Pancreas (tissue), 10 donors: Measurements from ENCODE around the gene INO80C. TPM values are rescaled to one million over a fixed set of nuclear protein-coding genes. Genes with fewer than 3 reads are reported as not detected.

ENCODE experiments used
- ATAC-seq, 4 donors: fragments of 200-7000 bp; cut with Tn5 transposase; one replicate each; pipeline versions ENCODE4 v1.8.0 to v1.9.1; 2020; ENCODE audit warnings: mild to moderate bottlenecking in 4 of 4, moderate library complexity in 4 of 4
- DNase-seq, 6 donors: peaks; one replicate each; pipeline ENCODE4 v3.0.0-alpha.2; 2020
- FAIRE-seq: peaks from 2 replicates; lab custom pipeline; 2012; peaks lifted over from hg19 to GRCh38; lab: Jason Lieb, UNC
- H3K27ac ChIP-seq, 4 donors: fragments of 200-600 bp; sonication (generic); 1 replicate in 3 of 4; 2 replicates in 1 of 4; pipeline versions ENCODE4 v1.5.0 to v1.8.0; 2020
- H3K27me3 ChIP-seq, 4 donors: fragments of 200-600 bp; one replicate each; pipeline ENCODE4 v1.8.0; 2021
- H3K36me3 ChIP-seq, 3 donors: fragments of 200-600 bp; sonication (generic) in 1 of 3; one replicate each; pipeline versions ENCODE4 v1.5.0 to v1.8.0; 2020 to 2021
- H3K4me1 ChIP-seq, 3 donors: fragments of 200-600 bp; one replicate each; pipeline ENCODE4 v1.8.0; 2021
- H3K4me3 ChIP-seq, 4 donors: fragments of 200-600 bp; sonication (generic) in 2 of 4; one replicate each; pipeline versions ENCODE4 v1.5.0 to v1.8.0; 2020 to 2021
- H3K9me3 ChIP-seq, 4 donors: fragments of 200-600 bp; one replicate each; pipeline ENCODE4 v1.8.0; 2021
- CTCF ChIP-seq, 4 donors: fragments of 200-600 bp; sonication (generic) in 3 of 4; IDR thresholded peaks; one replicate each; pipeline versions ENCODE4 v1.5.0 to v1.8.0; 2021; ENCODE audit warnings: antibody characterized with exemption in 4 of 4
- WGBS, 2 donors: extraction: QIAGEN DNeasy Blood & Tissue Kit; methylation state at CpG; one replicate each; pipeline ENCODE4 v1.1.7; 2013; 5-methylcytosine and 5-hydroxymethylcytosine counted together
- intact Hi-C, 3 donors: fragments of 100-400 bp; cut with DNase I; formaldehyde crosslinking; loops; one replicate each; pipeline versions ENCODE4 v1.11.1 to v1.14.2; 2022
- polyA plus RNA-seq, 2 donors: library from polyadenylated mRNA; stranded (reverse); fragments of 200-250 nt; gene quantifications; one replicate each; pipeline ENCODE4 v1.2.3, GENCODE V29; 2013
- total RNA-seq, 6 donors: library from RNA; stranded (reverse); fragmentation: NEBNext Ultra II Directional in 4 of 6; extraction: Animal tissue kit (Norgen Biotek cat#: 25700) in 4 of 6; gene quantifications; one replicate each; pipeline versions ENCODE4 v1.2.1 to v1.2.4, GENCODE V29; 2021 to 2023
- donor health status: healthy with polysubstance abuse.
- donor health status: DM: no; HTN: no; CAD: no; lungs with moderate emphysema.
- donor health status: DM: no; HTN: no; CAD: no.
- donor health status: control.
- donor health status: control.
- donor health status: Bipolar disorder and iron deficiency.
- donor health status: DM: yes; HTN: yes; CAD: no.
- donor health status: DM: no; HTN: no; CAD: no.
- donor health status: DM: no; HTN: no; CAD: no.
- donor health status: DM: yes; HTN: yes; CAD: no.

The INO80C gene
- total and polyA plus RNA-seq, 8 donors: 6.1 to 25.6 (median 9.8) TPM

GRCh38 chr18:35460736-35461161 lies 37.0 kb downstream of the INO80C start:
- TF ChIP-seq CTCF (IDR thresholded peaks at IDR 0.05): no peak
- DNase-seq: no peak
- H3K27ac ChIP-seq: no peak overlapping the region
- H3K9me3 ChIP-seq: peaks cover 0 to 3% (median 0%) of the 10 kb centered on the region in 4 donors
- H3K4me1 ChIP-seq: peaks cover 0 to 4% (median 3%) of the 10 kb centered on the region in 3 donors
- no peak overlapping the region for H3K4me3 ChIP-seq
- intact Hi-C loops: no loop called here
- no peak for FAIRE-seq
- ATAC-seq: no peak
- no peaks in the 10 kb centered on the region for H3K27me3 ChIP-seq
- WGBS, 2 donors: 86 to 100% methylated on average over 1 of the region's 1 CpG
- no peaks in the 10 kb centered on the region for H3K36me3 ChIP-seq

GRCh38 chr18:35459997-35460396 lies 37.8 kb downstream of the INO80C start:
- no peak overlapping the region for H3K27ac ChIP-seq

GRCh38 chr18:35458677-35459441 lies 38.9 kb downstream of the INO80C start:
- intact Hi-C loops: no loop called here
- no peaks in the 10 kb centered on the region for H3K9me3 ChIP-seq
- no peak overlapping the region for H3K4me3 ChIP-seq
- WGBS, 2 donors: 67 to 68% methylated on average over 4 of the region's 4 CpGs
- FAIRE-seq: no peak
- peaks cover 0 to 4% (median 3%) of the 10 kb centered on the region in 3 donors for H3K4me1 ChIP-seq
- no peak for TF ChIP-seq CTCF (IDR thresholded peaks at IDR 0.05)
- peak overlapping the region in 2 of 4 donors; percentile 17 to 30 for H3K27ac ChIP-seq
- peak; percentile 50 to 92 (median 76) for ATAC-seq
- H3K27me3 ChIP-seq: no peaks in the 10 kb centered on the region
- DNase-seq: peak in 3 of 6 donors; percentile 18 to 57 (median 44)
- no peaks in the 10 kb centered on the region for H3K36me3 ChIP-seq

More at GRCh38 chr18:35459997-35460396, 37.8 kb downstream of the INO80C start:
- 53 to 93% methylated on average over 2 of the region's 2 CpGs for WGBS, 2 donors
- H3K4me3 ChIP-seq: no peak overlapping the region
- H3K9me3 ChIP-seq: peaks cover 0 to 2% (median 0%) of the 10 kb centered on the region in 4 donors
- intact Hi-C loops: no loop called here
- no peak for TF ChIP-seq CTCF (IDR thresholded peaks at IDR 0.05)
- ATAC-seq: no peak
- peaks cover 0 to 4% (median 3%) of the 10 kb centered on the region in 3 donors for H3K4me1 ChIP-seq
- H3K27me3 ChIP-seq: no peaks in the 10 kb centered on the region
- DNase-seq: peak in 1 of 6 donors; percentile 14
- FAIRE-seq: no peak
- H3K36me3 ChIP-seq: no peaks in the 10 kb centered on the region

- H3K27ac ChIP-seq: peak overlapping the region in 2 of 4 donors; percentile 17 to 30
- intact Hi-C loops: no loop called here
- no peak for TF ChIP-seq CTCF (IDR thresholded peaks at IDR 0.05)
- no peak for DNase-seq
- no peaks in the 10 kb centered on the region for H3K36me3 ChIP-seq
- WGBS, 2 donors: 63 to 66% methylated on average over 1 of the region's 1 CpG
- H3K4me1 ChIP-seq: peaks cover 0 to 4% (median 3%) of the 10 kb centered on the region in 3 donors
- ATAC-seq: peak in 2 of 4 donors; percentile 25 to 51
- FAIRE-seq: no peak
- no peak overlapping the region for H3K4me3 ChIP-seq
- H3K27me3 ChIP-seq: no peaks in the 10 kb centered on the region
- no peaks in the 10 kb centered on the region for H3K9me3 ChIP-seq
Observed at GRCh38 chr18:35458271-35458670, 39.5 kb downstream of the INO80C start.
